Measurements from ENCODE around the gene SLC23A2.

SLC23A2 gene

GRCh38 chr20:4967752-4968477 is 33.4 kb downstream of the SLC23A2 start:
- no peak for DNase-seq
- H3K4me3 Mint-ChIP-seq: no peak overlapping the region
- H3K36me3 Mint-ChIP-seq: peaks cover 40 to 53% of the 10 kb centered on the region in 2 donors
- ATAC-seq (replicated peaks): no peak
- no peaks in the 10 kb centered on the region for H3K9me3 Mint-ChIP-seq
- H3K27ac Mint-ChIP-seq: peak overlapping the region; percentile 68
- peaks cover 20 to 36% of the 10 kb centered on the region in 2 donors for H3K4me1 Mint-ChIP-seq
- H3K27me3 Mint-ChIP-seq: no peaks in the 10 kb centered on the region

- DNase-seq (no peak), ATAC-seq (replicated peaks) (no peak)
- Mint-ChIP-seq H3K4me1 (peaks cover 20 to 39% of the 10 kb centered on the region in 2 donors), H3K36me3 (peaks cover 44 to 56% of the 10 kb centered on the region in 2 donors), H3K4me3 (no peak overlapping the region), H3K27ac (peak overlapping the region; percentile 33), H3K9me3 (no peaks in the 10 kb centered on the region), H3K27me3 (no peaks in the 10 kb centered on the region)
Measured at GRCh38 chr20:4966826-4967751, 34.2 kb downstream of the SLC23A2 start.

GRCh38 chr20:4962241-4962855 is 39.0 kb downstream of the SLC23A2 start:
- DNase-seq: no peak
- Mint-ChIP-seq H3K4me3 (peak overlapping the region in 1 of 2 donors; percentile 1), H3K36me3 (peaks cover 27 to 52% of the 10 kb centered on the region in 2 donors), H3K4me1 (peaks cover 27 to 60% of the 10 kb centered on the region in 2 donors), H3K27ac (peak overlapping the region; percentile 77), H3K27me3 (no peaks in the 10 kb centered on the region), H3K9me3 (no peaks in the 10 kb centered on the region)
- ATAC-seq (replicated peaks): no peak

- peak overlapping the region; percentile 75 for H3K27ac Mint-ChIP-seq
- no peaks in the 10 kb centered on the region for H3K9me3 Mint-ChIP-seq
- H3K4me1 Mint-ChIP-seq: peaks cover 26 to 55% of the 10 kb centered on the region in 2 donors
- no peak for ATAC-seq (replicated peaks)
- no peak for DNase-seq
- H3K27me3 Mint-ChIP-seq: no peaks in the 10 kb centered on the region
- H3K4me3 Mint-ChIP-seq: no peak overlapping the region
- peaks cover 25 to 49% of the 10 kb centered on the region in 2 donors for H3K36me3 Mint-ChIP-seq
Measured at GRCh38 chr20:4961746-4962145, 39.6 kb downstream of the SLC23A2 start.

GRCh38 chr20:4959592-4959991 is 41.7 kb downstream of the SLC23A2 start:
- no peak for DNase-seq
- no peaks in the 10 kb centered on the region for H3K9me3 Mint-ChIP-seq
- peak overlapping the region; percentile 47 for H3K27ac Mint-ChIP-seq
- no peaks in the 10 kb centered on the region for H3K27me3 Mint-ChIP-seq
- no peak for ATAC-seq (replicated peaks)
- peak overlapping the region in 1 of 2 donors; percentile 11 for H3K4me3 Mint-ChIP-seq
- H3K4me1 Mint-ChIP-seq: peaks cover 28 to 42% of the 10 kb centered on the region in 2 donors
- peaks cover 14 to 32% of the 10 kb centered on the region in 2 donors for H3K36me3 Mint-ChIP-seq

- Mint-ChIP-seq H3K4me3 (peak overlapping the region in 1 of 2 donors; percentile 41), H3K27ac (peak overlapping the region; percentile 86), H3K36me3 (peaks cover 11 to 25% of the 10 kb centered on the region in 2 donors), H3K27me3 (no peaks in the 10 kb centered on the region), H3K4me1 (peaks cover 23 to 39% of the 10 kb centered on the region in 2 donors), H3K9me3 (no peaks in the 10 kb centered on the region)
- ATAC-seq (replicated peaks) (peak; percentile 93), DNase-seq (peak; percentile 35)
Measured at GRCh38 chr20:4957939-4958362, 43.4 kb downstream of the SLC23A2 start.

GRCh38 chr20:4957187-4957586 is 44.1 kb downstream of the SLC23A2 start:
- peaks cover 0 to 3% of the 10 kb centered on the region in 2 donors for H3K9me3 Mint-ChIP-seq
- H3K27ac Mint-ChIP-seq: no peak overlapping the region
- no peaks in the 10 kb centered on the region for H3K27me3 Mint-ChIP-seq
- DNase-seq: no peak
- H3K36me3 Mint-ChIP-seq: peaks cover 11 to 24% of the 10 kb centered on the region in 2 donors
- peaks cover 19 to 32% of the 10 kb centered on the region in 2 donors for H3K4me1 Mint-ChIP-seq
- no peak for ATAC-seq (replicated peaks)
- H3K4me3 Mint-ChIP-seq: no peak overlapping the region

GRCh38 chr20:4956200-4956810 is 45.0 kb downstream of the SLC23A2 start:
- ATAC-seq (replicated peaks): peak in 1 of 2 donors; percentile 40

GRCh38 chr20:4953881-4954280 is 47.4 kb downstream of the SLC23A2 start:
- H3K36me3 Mint-ChIP-seq: peaks cover 13 to 33% of the 10 kb centered on the region in 2 donors
- H3K9me3 Mint-ChIP-seq: peaks cover 0 to 5% of the 10 kb centered on the region in 2 donors
- peaks cover 29 to 33% of the 10 kb centered on the region in 2 donors for H3K4me1 Mint-ChIP-seq
- no peaks in the 10 kb centered on the region for H3K27me3 Mint-ChIP-seq
- no peak for DNase-seq
- H3K4me3 Mint-ChIP-seq: no peak overlapping the region
- no peak overlapping the region for H3K27ac Mint-ChIP-seq
- ATAC-seq (replicated peaks): no peak

More at GRCh38 chr20:4956200-4956810, 45.0 kb downstream of the SLC23A2 start:
- H3K27ac Mint-ChIP-seq: no peak overlapping the region
- peaks cover 13 to 25% of the 10 kb centered on the region in 2 donors for H3K4me1 Mint-ChIP-seq
- H3K36me3 Mint-ChIP-seq: peaks cover 9 to 22% of the 10 kb centered on the region in 2 donors
- no peak overlapping the region for H3K4me3 Mint-ChIP-seq
- peaks cover 0 to 5% of the 10 kb centered on the region in 2 donors for H3K9me3 Mint-ChIP-seq
- no peaks in the 10 kb centered on the region for H3K27me3 Mint-ChIP-seq
- no peak for DNase-seq

GRCh38 chr20:4952229-4952628 is 49.1 kb downstream of the SLC23A2 start:
- Mint-ChIP-seq H3K27ac (no peak overlapping the region), H3K9me3 (peaks cover 0 to 5% of the 10 kb centered on the region in 2 donors), H3K27me3 (no peaks in the 10 kb centered on the region), H3K36me3 (peaks cover 19 to 37% of the 10 kb centered on the region in 2 donors), H3K4me1 (peaks cover 31 to 36% of the 10 kb centered on the region in 2 donors), H3K4me3 (no peak overlapping the region)
- DNase-seq: no peak
- no peak for ATAC-seq (replicated peaks)

- Mint-ChIP-seq H3K4me3 (no peak overlapping the region), H3K27ac (no peak overlapping the region), H3K27me3 (no peaks in the 10 kb centered on the region), H3K9me3 (peaks cover 0 to 5% of the 10 kb centered on the region in 2 donors), H3K4me1 (peaks cover 37 to 45% of the 10 kb centered on the region in 2 donors), H3K36me3 (peaks cover 22 to 45% of the 10 kb centered on the region in 2 donors)
- DNase-seq: no peak
- ATAC-seq (replicated peaks): no peak
Measured at GRCh38 chr20:4951299-4951698, 50.0 kb downstream of the SLC23A2 start.

GRCh38 chr20:4950841-4951240 is 50.5 kb downstream of the SLC23A2 start:
- no peaks in the 10 kb centered on the region for H3K27me3 Mint-ChIP-seq
- H3K9me3 Mint-ChIP-seq: peaks cover 0 to 5% of the 10 kb centered on the region in 2 donors
- peaks cover 22 to 48% of the 10 kb centered on the region in 2 donors for H3K36me3 Mint-ChIP-seq
- H3K27ac Mint-ChIP-seq: no peak overlapping the region
- no peak overlapping the region for H3K4me3 Mint-ChIP-seq
- no peak for ATAC-seq (replicated peaks)
- peaks cover 38 to 49% of the 10 kb centered on the region in 2 donors for H3K4me1 Mint-ChIP-seq
- no peak for DNase-seq

GRCh38 chr20:4950437-4950836 is 50.9 kb downstream of the SLC23A2 start:
- H3K4me3 Mint-ChIP-seq: no peak overlapping the region
- H3K9me3 Mint-ChIP-seq: peaks cover 0 to 5% of the 10 kb centered on the region in 2 donors
- peak overlapping the region; percentile 44 for H3K27ac Mint-ChIP-seq

More at GRCh38 chr20:4950437-4950836, 50.9 kb downstream of the SLC23A2 start:
- no peaks in the 10 kb centered on the region for H3K27me3 Mint-ChIP-seq
- H3K36me3 Mint-ChIP-seq: peaks cover 24 to 52% of the 10 kb centered on the region in 2 donors
- no peak for ATAC-seq (replicated peaks)
- DNase-seq: no peak
- peaks cover 37 to 54% of the 10 kb centered on the region in 2 donors for H3K4me1 Mint-ChIP-seq
